Measurements from ENCODE around the gene MMGT1.
"Not testable (repeated sequence)": the region's sequence is repeated elsewhere in the genome, so short reads cannot be mapped to it uniquely, and the experiment has no call there.

MMGT1 gene

DNA sequence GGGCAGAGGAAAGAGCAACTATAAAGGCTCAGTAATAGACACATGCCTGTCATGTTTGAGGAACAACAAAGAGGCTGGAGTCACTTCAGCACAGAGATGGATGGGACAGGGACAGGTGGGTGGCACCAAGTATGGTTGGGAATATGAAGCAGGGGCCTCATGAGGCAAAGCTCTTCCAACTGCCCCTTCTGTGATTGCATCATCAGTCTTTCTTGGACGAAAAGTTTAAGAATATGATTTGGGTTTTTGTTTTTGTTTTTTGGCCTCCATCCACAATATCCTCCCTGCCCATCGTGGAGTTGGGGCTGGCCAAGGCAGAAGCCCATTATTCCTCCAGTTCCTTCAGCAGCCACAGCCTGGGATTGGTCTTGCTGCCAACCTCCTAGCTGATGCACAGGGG lies 45.9 kb downstream of the MMGT1 start:
- TF ChIP-seq, protein P1, sequence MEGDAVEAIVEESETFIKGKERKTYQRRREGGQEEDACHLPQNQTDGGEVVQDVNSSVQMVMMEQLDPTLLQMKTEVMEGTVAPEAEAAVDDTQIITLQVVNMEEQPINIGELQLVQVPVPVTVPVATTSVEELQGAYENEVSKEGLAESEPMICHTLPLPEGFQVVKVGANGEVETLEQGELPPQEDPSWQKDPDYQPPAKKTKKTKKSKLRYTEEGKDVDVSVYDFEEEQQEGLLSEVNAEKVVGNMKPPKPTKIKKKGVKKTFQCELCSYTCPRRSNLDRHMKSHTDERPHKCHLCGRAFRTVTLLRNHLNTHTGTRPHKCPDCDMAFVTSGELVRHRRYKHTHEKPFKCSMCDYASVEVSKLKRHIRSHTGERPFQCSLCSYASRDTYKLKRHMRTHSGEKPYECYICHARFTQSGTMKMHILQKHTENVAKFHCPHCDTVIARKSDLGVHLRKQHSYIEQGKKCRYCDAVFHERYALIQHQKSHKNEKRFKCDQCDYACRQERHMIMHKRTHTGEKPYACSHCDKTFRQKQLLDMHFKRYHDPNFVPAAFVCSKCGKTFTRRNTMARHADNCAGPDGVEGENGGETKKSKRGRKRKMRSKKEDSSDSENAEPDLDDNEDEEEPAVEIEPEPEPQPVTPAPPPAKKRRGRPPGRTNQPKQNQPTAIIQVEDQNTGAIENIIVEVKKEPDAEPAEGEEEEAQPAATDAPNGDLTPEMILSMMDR (conservative IDR thresholded peaks at IDR 0.05): no peak
- H3K27ac ChIP-seq: no peak overlapping the region

DNA sequence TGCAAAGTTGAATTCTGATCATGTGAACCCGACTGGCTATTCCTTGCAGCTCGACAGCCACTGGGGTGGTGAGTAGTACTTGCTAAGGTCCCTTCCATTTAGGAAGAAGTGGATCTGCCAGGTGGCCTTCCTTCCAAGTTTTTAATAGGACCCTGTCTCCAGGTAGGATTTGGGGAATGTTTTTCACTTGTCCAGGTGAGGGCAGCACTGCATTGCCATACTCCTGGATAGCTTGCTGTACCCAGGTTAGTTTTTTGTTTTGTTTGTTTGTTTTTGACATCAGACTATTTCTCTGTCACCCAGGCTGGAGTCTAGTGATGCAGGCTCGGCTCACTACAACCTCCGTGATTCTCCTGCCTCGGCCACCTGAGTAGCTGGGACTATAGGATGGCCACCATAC lies 50.4 kb downstream of the MMGT1 start:
- H3K27ac ChIP-seq: no peak overlapping the region
- TF ChIP-seq, protein P1 (conservative IDR thresholded peaks at IDR 0.05): peak; percentile 66

DNA sequence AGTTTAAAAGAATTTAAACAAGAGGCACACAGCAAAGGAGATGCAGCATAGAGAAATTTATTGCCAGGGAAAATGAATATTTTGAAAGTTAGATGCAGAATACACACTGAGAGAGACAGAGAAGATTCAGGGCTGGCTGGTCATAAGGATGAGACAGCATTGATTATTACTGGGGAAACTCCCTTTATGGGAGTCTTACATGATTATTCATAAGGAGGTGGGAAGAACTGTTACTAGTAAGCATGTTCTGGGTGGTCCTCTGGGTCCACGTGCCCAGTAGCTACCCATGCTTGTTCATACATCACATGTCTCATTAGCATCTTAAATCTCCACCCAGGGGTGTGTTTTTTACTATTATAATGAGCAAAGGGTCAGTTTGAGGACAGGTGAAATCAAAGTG lies 53.3 kb downstream of the MMGT1 start:
- H3K27ac ChIP-seq: not testable (repeated sequence)

DNA sequence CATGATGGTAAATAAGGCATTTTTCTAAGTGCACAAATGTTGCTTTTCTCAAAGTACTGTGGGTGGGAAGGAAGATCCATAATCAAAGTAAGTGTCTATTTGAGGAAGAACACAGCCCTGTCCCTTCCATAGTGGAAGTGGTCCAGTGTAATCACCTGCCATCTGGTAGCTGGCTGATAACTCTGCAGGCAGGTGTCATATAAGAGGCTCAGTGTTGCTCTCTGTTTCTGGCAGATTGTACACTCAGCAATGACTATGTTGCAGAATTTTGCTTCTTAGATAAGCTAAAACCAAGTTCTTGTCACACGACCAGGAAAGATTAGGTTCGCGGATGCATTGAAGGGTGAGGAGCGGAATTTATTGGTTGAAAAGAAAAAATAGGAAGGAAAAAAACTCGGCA lies 59.4 kb downstream of the MMGT1 start:
- TF ChIP-seq, protein P1 (conservative IDR thresholded peaks at IDR 0.05): no peak
- H3K27ac ChIP-seq: no peak overlapping the region

Measured in VCaP (cell line).